ENCODE measurements around the gene LRRC47.

LRRC47 gene

DNA sequence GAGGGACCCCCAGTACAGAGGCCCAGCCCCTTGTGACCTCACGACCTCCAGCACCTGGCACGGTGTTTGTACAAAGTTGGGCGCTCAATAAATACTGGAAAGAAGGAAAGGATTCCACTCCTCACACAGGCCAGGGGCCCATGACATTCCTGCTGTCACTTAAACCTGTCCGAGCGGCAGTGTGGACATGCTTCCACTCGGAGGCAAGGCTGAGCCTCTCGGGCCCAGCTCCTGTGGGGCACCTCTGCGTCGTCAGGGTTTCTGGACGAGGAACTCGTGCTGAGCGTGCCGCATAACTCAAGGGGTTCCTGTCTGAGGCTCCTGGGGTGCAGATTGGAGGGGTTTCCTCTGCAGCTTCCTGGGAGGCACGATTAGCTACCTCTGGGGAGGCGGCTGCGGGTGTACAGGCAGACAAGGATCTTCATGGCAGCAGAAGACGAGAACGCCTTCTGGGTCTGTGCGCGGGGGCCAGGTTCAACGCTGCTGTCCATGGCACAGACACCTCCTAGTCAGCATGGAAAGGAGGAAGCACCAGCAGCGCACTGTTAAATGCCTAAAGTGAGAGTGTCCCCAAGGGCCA is 27.4 kb downstream of the LRRC47 start:
- TF ChIP-seq CTCF (IDR thresholded peaks at IDR 0.05; ENCODE audit: low read depth, low read length), result no peak
- TF ChIP-seq EZH2phosphoT487 (IDR thresholded peaks at IDR 0.05; ENCODE audit: low read depth), result no peak
- Histone ChIP-seq H3K4me2 (ENCODE audit: low read length) (no peak overlapping the region), H3K27ac (ENCODE audit: low read length) (no peak overlapping the region), H4K20me1 (ENCODE audit: insufficient read depth, low read length) (no peaks in the 10 kb centered on the region), H3K36me3 (replicated peaks; ENCODE audit: low read depth, low read length) (no peaks in the 10 kb centered on the region), H3K9ac (ENCODE audit: low read length) (no peak overlapping the region), H3K4me1 (ENCODE audit: low read length) (peaks cover 13% of the 10 kb centered on the region), H3K79me2 (ENCODE audit: low read length) (no peaks in the 10 kb centered on the region), H3K9me3 (ENCODE audit: insufficient read depth, low read length) (no peaks in the 10 kb centered on the region), H2AFZ (ENCODE audit: low read depth, low read length) (no peak overlapping the region), H3K4me3 (ENCODE audit: low read length) (no peak overlapping the region), H3K27me3 (ENCODE audit: low read depth, low read length) (peaks cover 10% of the 10 kb centered on the region; the same call in 1 of the 2 replicates)

GRCh38 chr1:3767328-3767925 is 28.9 kb downstream of the LRRC47 start:
- no peaks in the 10 kb centered on the region for H3K36me3 ChIP-seq (replicated peaks; ENCODE audit: low read depth, low read length)
- no peak overlapping the region for H3K27ac ChIP-seq (ENCODE audit: low read length)
- no peak for TF ChIP-seq CTCF (IDR thresholded peaks at IDR 0.05; ENCODE audit: low read depth, low read length)
- TF ChIP-seq EZH2phosphoT487 (IDR thresholded peaks at IDR 0.05; ENCODE audit: low read depth), result no peak
- peaks cover 8% of the 10 kb centered on the region; the same call in 1 of the 2 replicates for H3K4me1 ChIP-seq (ENCODE audit: low read length)
- H2AFZ ChIP-seq (ENCODE audit: low read depth, low read length), result no peak overlapping the region
- peaks cover 4% of the 10 kb centered on the region; the same call in 1 of the 2 replicates for H3K27me3 ChIP-seq (ENCODE audit: low read depth, low read length)
- no peaks in the 10 kb centered on the region for H4K20me1 ChIP-seq (ENCODE audit: insufficient read depth, low read length)
- H3K9ac ChIP-seq (ENCODE audit: low read length), result no peak overlapping the region
- H3K79me2 ChIP-seq (ENCODE audit: low read length), result no peaks in the 10 kb centered on the region
- no peak overlapping the region for H3K4me2 ChIP-seq (ENCODE audit: low read length)
- no peaks in the 10 kb centered on the region for H3K9me3 ChIP-seq (ENCODE audit: insufficient read depth, low read length)
- no peak overlapping the region for H3K4me3 ChIP-seq (ENCODE audit: low read length)

DNA sequence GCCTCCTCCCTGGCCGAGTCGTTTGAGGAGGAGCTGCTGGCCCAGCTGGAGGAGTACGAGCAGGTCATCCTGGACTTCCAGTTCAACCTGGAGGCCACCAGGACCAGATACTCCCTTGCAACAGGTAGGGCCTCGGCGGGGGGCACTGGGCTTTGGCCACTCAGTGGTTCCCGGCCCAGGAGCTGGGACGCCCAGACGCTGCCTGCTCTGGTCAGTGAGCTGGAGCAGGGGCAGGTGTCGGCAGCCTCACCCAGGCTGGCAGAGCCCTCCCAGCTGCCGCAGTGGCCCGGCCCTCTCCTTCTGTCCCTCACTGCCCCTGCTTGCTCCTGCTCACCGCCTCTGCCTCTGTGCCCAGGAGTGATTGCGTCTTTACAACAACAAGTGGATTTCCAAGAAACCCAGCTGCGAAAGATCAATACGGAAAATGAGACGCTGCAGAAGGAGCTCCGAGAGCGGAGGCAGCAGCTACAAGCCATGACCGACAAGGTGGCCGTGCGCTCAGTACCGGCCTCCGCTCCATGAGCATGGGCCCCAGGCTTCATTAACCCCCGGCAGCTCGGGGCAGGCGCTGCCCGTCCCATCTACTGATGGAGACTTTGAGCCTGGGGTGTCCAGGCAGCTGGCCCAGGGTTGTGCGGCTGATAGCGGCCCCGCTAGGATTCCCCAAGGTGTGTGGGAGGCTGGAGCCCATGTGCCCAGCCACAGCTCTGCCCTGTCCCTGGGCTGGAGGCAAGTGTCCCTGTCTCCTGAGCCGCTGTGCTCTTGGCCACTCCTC is 32.8 kb downstream of the LRRC47 start:
- no peak for TF ChIP-seq CTCF (IDR thresholded peaks at IDR 0.05; ENCODE audit: low read depth, low read length)
- TF ChIP-seq EZH2phosphoT487 (IDR thresholded peaks at IDR 0.05; ENCODE audit: low read depth), result no peak

GRCh38 chr1:3762873-3763228 is 33.4 kb downstream of the LRRC47 start:
- no peaks in the 10 kb centered on the region for H3K79me2 ChIP-seq (ENCODE audit: low read length)
- no peaks in the 10 kb centered on the region for H3K9me3 ChIP-seq (ENCODE audit: insufficient read depth, low read length)
- H3K27me3 ChIP-seq (ENCODE audit: low read depth, low read length), result peaks cover 17% of the 10 kb centered on the region
- no peak overlapping the region for H3K4me3 ChIP-seq (ENCODE audit: low read length)
- TF ChIP-seq EZH2phosphoT487 (IDR thresholded peaks at IDR 0.05; ENCODE audit: low read depth), result no peak
- TF ChIP-seq CTCF (IDR thresholded peaks at IDR 0.05; ENCODE audit: low read depth, low read length), result no peak
- H2AFZ ChIP-seq (ENCODE audit: low read depth, low read length), result no peak overlapping the region
- no peak overlapping the region for H3K9ac ChIP-seq (ENCODE audit: low read length)
- H3K4me2 ChIP-seq (ENCODE audit: low read length), result no peak overlapping the region
- no peaks in the 10 kb centered on the region for H3K36me3 ChIP-seq (replicated peaks; ENCODE audit: low read depth, low read length)
- no peaks in the 10 kb centered on the region for H4K20me1 ChIP-seq (ENCODE audit: insufficient read depth, low read length)
- H3K4me1 ChIP-seq (ENCODE audit: low read length), result no peaks in the 10 kb centered on the region
- H3K27ac ChIP-seq (ENCODE audit: low read length), result no peak overlapping the region

More for the DNA sequence above, 32.8 kb downstream of the LRRC47 start:
- no peaks in the 10 kb centered on the region for H3K4me1 ChIP-seq (ENCODE audit: low read length)
- H3K9ac ChIP-seq (ENCODE audit: low read length), result no peak overlapping the region
- no peaks in the 10 kb centered on the region for H3K9me3 ChIP-seq (ENCODE audit: insufficient read depth, low read length)
- no peaks in the 10 kb centered on the region for H3K79me2 ChIP-seq (ENCODE audit: low read length)
- no peak overlapping the region for H3K4me3 ChIP-seq (ENCODE audit: low read length)
- no peaks in the 10 kb centered on the region for H3K36me3 ChIP-seq (replicated peaks; ENCODE audit: low read depth, low read length)
- no peaks in the 10 kb centered on the region for H4K20me1 ChIP-seq (ENCODE audit: insufficient read depth, low read length)
- H3K27ac ChIP-seq (ENCODE audit: low read length), result no peak overlapping the region
- peaks cover 17% of the 10 kb centered on the region for H3K27me3 ChIP-seq (ENCODE audit: low read depth, low read length)
- no peak overlapping the region for H2AFZ ChIP-seq (ENCODE audit: low read depth, low read length)
- no peak overlapping the region for H3K4me2 ChIP-seq (ENCODE audit: low read length)

All from OCI-LY3 (cell line).